Mesenchymal stem cell (in vitro differentiated cells and primary cell): ENCODE measurements around the gene JOSD1. TPM values are rescaled to one million over a fixed set of nuclear protein-coding genes. Genes with fewer than 3 reads are reported as not detected.
A peak's percentile ranks its signal among the peaks of the same experiment; 100 is the strongest.

ENCODE experiments used
- DNase-seq: peaks from one replicate; pipeline ENCODE4 v3.0.0-alpha.2; 2013
- H2AFZ ChIP-seq: one replicate; pipeline ENCODE4 v1.6.1; 2013; ENCODE audit warnings: low read depth, mild to moderate bottlenecking, control low read depth, inconsistent platforms, low read length, moderate library complexity
- H2AK5ac ChIP-seq: 2 replicates; pipeline ENCODE4 v1.6.1; 2013; ENCODE audit warnings: low read length, moderate library complexity, mild to moderate bottlenecking, inconsistent platforms; ENCODE audit not compliant: severe bottlenecking
- H2BK120ac ChIP-seq: one replicate; pipeline ENCODE4 v1.6.1; 2013; ENCODE audit warnings: low read depth, mild to moderate bottlenecking, inconsistent platforms, low read length, moderate library complexity
- H2BK12ac ChIP-seq, 2 experiments: one replicate each; pipeline ENCODE4 v1.6.1; 2013; ENCODE audit warnings: inconsistent platforms in 2 of 2, low read length in 2 of 2, mild to moderate bottlenecking in 2 of 2, moderate library complexity in 2 of 2, control low read depth in 1 of 2
- H2BK15ac ChIP-seq: one replicate; pipeline ENCODE4 v1.6.1; 2013; ENCODE audit warnings: mild to moderate bottlenecking, low read depth, inconsistent platforms; ENCODE audit not compliant: poor library complexity, severe bottlenecking
- H2BK5ac ChIP-seq: 2 replicates; pipeline ENCODE4 v1.6.1; 2013; ENCODE audit warnings: low read depth, mild to moderate bottlenecking, low read length, control low read depth, inconsistent platforms; ENCODE audit not compliant: poor library complexity, severe bottlenecking
- H3K14ac ChIP-seq, 2 experiments: one replicate each; pipeline ENCODE4 v1.6.1; 2013; ENCODE audit warnings: inconsistent platforms in 2 of 2, low read length in 2 of 2, control low read depth in 1 of 2, mild to moderate bottlenecking in 1 of 2, moderate library complexity in 1 of 2
- H3K18ac ChIP-seq, 2 experiments: one replicate each; pipeline ENCODE4 v1.6.1; 2013; ENCODE audit warnings: inconsistent platforms in 2 of 2, low read length in 2 of 2, control low read depth in 1 of 2, low read depth in 1 of 2, mild to moderate bottlenecking in 1 of 2
- H3K23ac ChIP-seq, 2 experiments: one replicate each; pipeline ENCODE4 v1.6.1; 2013; ENCODE audit warnings: inconsistent platforms in 2 of 2, low read length in 2 of 2, mild to moderate bottlenecking in 2 of 2, moderate library complexity in 2 of 2, control low read depth in 1 of 2
- H3K27ac ChIP-seq: 2 replicates; pipeline ENCODE4 v1.5.1; 2013; ENCODE audit warnings: mild to moderate bottlenecking, moderate library complexity, low read length, control low read depth, inconsistent platforms; ENCODE audit not compliant: poor library complexity, severe bottlenecking
- H3K27me3 ChIP-seq, 2 experiments: 2 replicates each; pipeline versions ENCODE4 v1.6.1 to v1.7.0; 2013; ENCODE audit warnings: low read length in 2 of 2, mild to moderate bottlenecking in 2 of 2, moderate library complexity in 2 of 2, control low read depth in 1 of 2, inconsistent platforms in 1 of 2; ENCODE audit not compliant: control insufficient read depth in 1 of 2, insufficient read depth in 1 of 2
- H3K36me3 ChIP-seq, 2 experiments: 2 replicates each; pipeline versions ENCODE4 v1.6.1 to v1.7.0; 2013; ENCODE audit warnings: low read length in 2 of 2, control low read depth in 1 of 2, inconsistent platforms in 1 of 2, low read depth in 1 of 2, mild to moderate bottlenecking in 1 of 2; ENCODE audit not compliant: insufficient read depth in 2 of 2, control insufficient read depth in 1 of 2
- H3K4ac ChIP-seq, 2 experiments: one replicate each; pipeline ENCODE4 v1.6.1; 2013; ENCODE audit warnings: inconsistent platforms in 2 of 2, low read length in 2 of 2, mild to moderate bottlenecking in 2 of 2, moderate library complexity in 2 of 2, control low read depth in 1 of 2, low read depth in 1 of 2
- H3K4me1 ChIP-seq: 2 replicates; pipeline ENCODE4 v1.6.1; 2013; ENCODE audit warnings: low read depth, low read length, control low read depth; ENCODE audit not compliant: control insufficient read depth, insufficient read depth
- H3K4me2 ChIP-seq: 2 replicates; pipeline ENCODE4 v1.6.1; 2013; ENCODE audit warnings: low read length, mild to moderate bottlenecking, inconsistent platforms; ENCODE audit not compliant: poor library complexity, severe bottlenecking
- H3K4me3 ChIP-seq, 2 experiments: 2 replicates each; pipeline versions ENCODE4 v1.5.1 to v1.7.0; 2013; ENCODE audit warnings: low read length in 2 of 2, mild to moderate bottlenecking in 2 of 2, control low read depth in 1 of 2, low read depth in 1 of 2; ENCODE audit not compliant: insufficient read depth in 1 of 2
- H3K79me1 ChIP-seq: replicated peaks from 2 replicates; pipeline ENCODE4 v1.6.1; 2013; ENCODE audit warnings: mild to moderate bottlenecking, control low read depth, low read length, inconsistent platforms; ENCODE audit not compliant: poor library complexity, severe bottlenecking
- H3K9ac ChIP-seq: 2 replicates; pipeline ENCODE4 v1.7.0; 2013; ENCODE audit warnings: mild to moderate bottlenecking, low read length, moderate library complexity
- H3K9me3 ChIP-seq: 2 replicates; pipeline ENCODE4 v1.7.0; 2013; ENCODE audit warnings: mild to moderate bottlenecking, low read length; ENCODE audit not compliant: control insufficient read depth
- H4K8ac ChIP-seq: one replicate; pipeline ENCODE4 v1.6.1; 2013; ENCODE audit warnings: inconsistent platforms, mild to moderate bottlenecking, low read length, moderate library complexity
- H4K91ac ChIP-seq: one replicate; pipeline ENCODE4 v1.6.1; 2013; ENCODE audit warnings: mild to moderate bottlenecking, low read length, inconsistent platforms
- WGBS: methylation state at CpG from one replicate; pipeline ENCODE4 v1.1.7; 2013; ENCODE audit warnings: mixed read lengths; 5-methylcytosine and 5-hydroxymethylcytosine counted together
- small RNA-seq: library from polyadenylated mRNA; stranded (forward); fragments of <200 nt; extraction: miRNeasy Mini kit (QIAGEN cat#:217004); gene quantifications from one replicate; pipeline ENCODE3, GENCODE V24; 2013; ENCODE audit warnings: low read depth

The JOSD1 gene

GRCh38 chr22:38638216-38638615, 62.5 kb downstream of the JOSD1 start:
- no peak overlapping the region for H2BK12ac ChIP-seq
- H2AK5ac ChIP-seq = no peak overlapping the region
- peak overlapping the region; percentile 77 for H3K27ac ChIP-seq
- H3K27me3 ChIP-seq = no peaks in the 10 kb centered on the region
- H3K79me1 ChIP-seq = no peaks in the 10 kb centered on the region
- H3K4me1 ChIP-seq = peaks cover 5% of the 10 kb centered on the region
- no peak overlapping the region for H3K4ac ChIP-seq
- no peak overlapping the region for H2BK120ac ChIP-seq
- H3K4me2 ChIP-seq = peak overlapping the region; percentile 30
- H3K9me3 ChIP-seq = no peaks in the 10 kb centered on the region
- no peak overlapping the region for H4K91ac ChIP-seq
- no peak overlapping the region for H2AFZ ChIP-seq
- DNase-seq = peak; percentile 19
- no peak overlapping the region for H3K4me3 ChIP-seq
- H3K14ac ChIP-seq = peak overlapping the region in 1 of 2 experiments; percentile 71
- H3K18ac ChIP-seq = peak overlapping the region in 1 of 2 experiments; percentile 50
- 62% methylated on average over 2 of the region's 2 CpGs for WGBS
- H3K9ac ChIP-seq = no peak overlapping the region
- H2BK5ac ChIP-seq = no peak overlapping the region
- no peak overlapping the region for H2BK15ac ChIP-seq
- peaks cover 14 to 26% of the 10 kb centered on the region in 2 experiments for H3K36me3 ChIP-seq
- H3K23ac ChIP-seq = no peak overlapping the region
- H4K8ac ChIP-seq = no peak overlapping the region

Small RNAs within 50 kb of the gene (small RNA-seq; reads per million reads assigned to genes)
- not detected for gene AL021707.8
